ENCODE data around the gene EPX. TPM values are rescaled to one million over a fixed set of nuclear protein-coding genes. Genes with fewer than 3 reads are reported as not detected.

EPX gene
- total RNA-seq, 1 experiment from 2014 or later, result not detected

- H2AFZ ChIP-seq (ENCODE audit: low read length), result no peak overlapping the region
- H4K8ac ChIP-seq (replicated peaks; ENCODE audit: insufficient read length, low read depth, low read length), result no peak overlapping the region
- H3K9me3 ChIP-seq (ENCODE audit: control insufficient read depth, low read depth, low read length), result peaks cover 7% of the 10 kb centered on the region
- no peak overlapping the region for H4K5ac ChIP-seq (ENCODE audit: insufficient read length, low read depth, low read length)
- Mint-ChIP-seq H3K4me1 (peaks cover 11 to 16% of the 10 kb centered on the region in 2 experiments), H3K27ac (no peak overlapping the region), H3K9me3 (peaks cover 8% of the 10 kb centered on the region in 2 experiments), H3K4me3 (no peak overlapping the region), H3K27me3 (ENCODE audit: low read depth) (peaks cover 96% of the 10 kb centered on the region), H3K36me3 (ENCODE audit: insufficient read depth in 1 of 3, low read depth in 3 of 3) (peaks cover 0 to 6% (median 6%) of the 10 kb centered on the region in 3 experiments; a peak in 4 of 7 replicates)
- H3K18ac ChIP-seq (ENCODE audit: insufficient read length, low read depth, low read length), result no peak overlapping the region
- no peaks in the 10 kb centered on the region for H4K20me1 ChIP-seq (ENCODE audit: control insufficient read depth, insufficient read depth, insufficient read length)
- H3K23me2 ChIP-seq (ENCODE audit: insufficient read length, low read depth, low read length, poor library complexity, severe bottlenecking), result peaks cover 8% of the 10 kb centered on the region
- H3K27me3 ChIP-seq (ENCODE audit: insufficient read depth, low read length), result peaks cover 27% of the 10 kb centered on the region
- no peak overlapping the region for H2AK5ac ChIP-seq (ENCODE audit: insufficient read length, low read length)
- H3K14ac ChIP-seq (ENCODE audit: insufficient read depth, low read length), result no peak overlapping the region
- H2BK15ac ChIP-seq (ENCODE audit: low read depth, low read length), result no peak overlapping the region
- no CpG with 5 or more reads among the region's 10 CpGs for WGBS (ENCODE audit: extremely low coverage, insufficient read length, low lambda C conversion rate)
- no peak overlapping the region for H3K4me2 ChIP-seq (ENCODE audit: insufficient read depth, insufficient read length, low read length)
- no peak overlapping the region for H3K4ac ChIP-seq (ENCODE audit: low read depth, low read length)
- no peak overlapping the region for H4K91ac ChIP-seq (ENCODE audit: insufficient read length, low read depth, low read length)
- no peak overlapping the region for H2BK120ac ChIP-seq (ENCODE audit: low read depth, low read length, poor library complexity, severe bottlenecking)
- H3K56ac ChIP-seq (ENCODE audit: insufficient read length, low read depth, low read length), result no peak overlapping the region
- no peaks in the 10 kb centered on the region for H3K79me2 ChIP-seq (ENCODE audit: insufficient read depth, low read length)
- H2BK20ac ChIP-seq (ENCODE audit: low read depth, low read length, poor library complexity, severe bottlenecking), result no peak overlapping the region
- no peaks in the 10 kb centered on the region; the same call in 1 of the 2 replicates for H3K4me1 ChIP-seq (ENCODE audit: insufficient read depth, low read length)
- no peak overlapping the region for H2BK12ac ChIP-seq (ENCODE audit: insufficient read length, low read depth, low read length)
- H3T11ph ChIP-seq (ENCODE audit: low read length), result no peak overlapping the region
- no peak overlapping the region for H3K9ac ChIP-seq (ENCODE audit: extremely low read depth, insufficient read length, low read length)
- no peak for TF ChIP-seq CTCF (conservative IDR thresholded peaks at IDR 0.05)
- no peak overlapping the region for H3K27ac ChIP-seq (ENCODE audit: insufficient read length, low read depth, low read length)
- H2BK5ac ChIP-seq (ENCODE audit: insufficient read length, low read length), result no peak overlapping the region
- no peak overlapping the region for H3K23ac ChIP-seq (ENCODE audit: insufficient read length, low read depth, low read length)
- no peaks in the 10 kb centered on the region for H3K79me1 ChIP-seq (ENCODE audit: insufficient read depth, low read depth, low read length, poor library complexity, severe bottlenecking)
- DNase-seq, result no peak
Measured at GRCh38 chr17:58245428-58246103, 53.0 kb downstream of the EPX start.

Data from H9 (cell line).